WTC11 (cell line): Measurements from ENCODE around the gene HHAT. TPM values are rescaled to one million over a fixed set of nuclear protein-coding genes. Genes with fewer than 3 reads are reported as not detected.

ENCODE experiments used
- ATAC-seq: fragments of 200-7000 bp; cut with Tn5 transposase; 2 replicates; pipeline ENCODE4 v1.10.0; 2021; ENCODE audit warnings: mild to moderate bottlenecking, moderate library complexity
- CTCF ChIA-PET: fragments of 300-600 bp; sonication (Branson Sonifier 250); formaldehyde crosslinking; loops from one replicate; lab custom pipeline; 2021; ENCODE audit warnings: antibody characterized with exemption; lab: Charles Lee
- POLR2A ChIA-PET: fragments of 350-600 bp; sonication (Branson Sonifier 250); formaldehyde crosslinking; loops from one replicate; lab custom pipeline; 2021; ENCODE audit warnings: antibody characterized with exemption; lab: Charles Lee
- DNase-seq: peaks from one replicate; pipeline ENCODE4 v3.0.0; 2021; ENCODE audit warnings: low spot score
- H3K27ac Mint-ChIP-seq: 2 replicates; pipeline ENCODE4 v1.8.0; 2021; ENCODE audit warnings: mixed read lengths
- H3K27me3 Mint-ChIP-seq: 2 replicates; pipeline ENCODE4 v1.8.0; 2021; ENCODE audit warnings: low read depth, mild to moderate bottlenecking, moderate library complexity, mixed read lengths
- H3K36me3 Mint-ChIP-seq: 2 replicates; pipeline ENCODE4 v1.8.0; 2021; ENCODE audit warnings: mixed read lengths
- H3K4me1 Mint-ChIP-seq: 2 replicates; pipeline ENCODE4 v1.8.0; 2022; ENCODE audit warnings: mixed read lengths
- H3K4me3 Mint-ChIP-seq: 2 replicates; pipeline ENCODE4 v1.8.0; 2021; ENCODE audit warnings: mild to moderate bottlenecking, moderate library complexity, mixed read lengths
- H3K9me3 Mint-ChIP-seq: 2 replicates; pipeline ENCODE4 v1.8.0; 2021; ENCODE audit warnings: mixed read lengths
- CREB1 ChIP-seq: sonication (generic); formaldehyde crosslinking; IDR thresholded peaks from 2 replicates; pipeline ENCODE4 v1.8.0; 2023; ENCODE audit warnings: mild to moderate bottlenecking, missing genetic modification reagents
- EMX1 ChIP-seq: fragments of 250-450 bp; sonication (Bioruptor Pico); IDR thresholded peaks from 2 replicates; pipeline ENCODE4 v1.8.0; 2021; ENCODE audit warnings: mild to moderate bottlenecking
- FOXK1 ChIP-seq: sonication (generic); formaldehyde crosslinking; IDR thresholded peaks from 2 replicates; pipeline ENCODE4 v1.8.0; 2022; ENCODE audit warnings: mild to moderate bottlenecking, moderate library complexity, missing genetic modification reagents
- JAZF1 ChIP-seq: fragments of 250-450 bp; sonication (Bioruptor Pico); IDR thresholded peaks from 2 replicates; pipeline ENCODE4 v1.9.0; 2021; ENCODE audit warnings: moderate library complexity, mild to moderate bottlenecking, inconsistent platforms
- MXD4 ChIP-seq: fragments of 250-450 bp; sonication (Bioruptor Pico); IDR thresholded peaks from 2 replicates; pipeline ENCODE4 v1.8.0; 2021; ENCODE audit warnings: mild to moderate bottlenecking, moderate library complexity, borderline replicate concordance
- NFYB ChIP-seq: sonication (generic); formaldehyde crosslinking; conservative IDR thresholded peaks from 2 replicates; pipeline ENCODE4 v1.8.0; 2022; ENCODE audit warnings: low read depth, missing genetic modification reagents
- NR2C2 ChIP-seq: sonication (generic); formaldehyde crosslinking; IDR thresholded peaks from 2 replicates; pipeline ENCODE4 v1.8.0; 2022; ENCODE audit warnings: mild to moderate bottlenecking, missing genetic modification reagents
- NR3C1 ChIP-seq: sonication (generic); formaldehyde crosslinking; conservative IDR thresholded peaks from 2 replicates; pipeline ENCODE4 v1.8.1; 2023; ENCODE audit warnings: low read depth, mild to moderate bottlenecking, missing genetic modification reagents
- SOX15 ChIP-seq: fragments of 250-450 bp; sonication (Bioruptor Pico); IDR thresholded peaks from 2 replicates; pipeline ENCODE4 v1.9.0; 2021; ENCODE audit warnings: mild to moderate bottlenecking
- ZBTB21 ChIP-seq: sonication (generic); formaldehyde crosslinking; IDR thresholded peaks from 2 replicates; pipeline ENCODE4 v1.8.1; 2023; ENCODE audit warnings: mild to moderate bottlenecking, missing genetic modification reagents, borderline replicate concordance
- ZNF138 ChIP-seq: sonication (generic); formaldehyde crosslinking; conservative IDR thresholded peaks from 2 replicates; pipeline ENCODE4 v1.8.1; 2022; ENCODE audit warnings: mild to moderate bottlenecking, moderate library complexity, missing genetic modification reagents
- ZNF263 ChIP-seq: sonication (generic); formaldehyde crosslinking; IDR thresholded peaks from 2 replicates; pipeline ENCODE4 v1.8.1; 2022; ENCODE audit warnings: low read depth, mild to moderate bottlenecking, moderate library complexity, missing genetic modification reagents
- ZNF671 ChIP-seq: fragments of 250-450 bp; sonication (Bioruptor Pico); IDR thresholded peaks from 2 replicates; pipeline ENCODE4 v1.8.0; 2021; ENCODE audit warnings: mild to moderate bottlenecking
- total RNA-seq: library from RNA; stranded (reverse); gene quantifications from 3 replicates; pipeline ENCODE4 v1.2.3, GENCODE V29; 2021
- TF ChIP-seq, protein P1 (sequence below): fragments of 250-450 bp; sonication (Bioruptor Pico); IDR thresholded peaks from 2 replicates; pipeline ENCODE4 v1.9.0; 2021; ENCODE audit warnings: mild to moderate bottlenecking
- TF ChIP-seq, protein P2 (sequence below): sonication (generic); formaldehyde crosslinking; IDR thresholded peaks from 2 replicates; pipeline ENCODE4 v1.8.1; 2022; ENCODE audit warnings: mild to moderate bottlenecking, moderate library complexity, missing genetic modification reagents
- TF ChIP-seq, protein P3 (sequence below): fragments of 250-450 bp; sonication (Bioruptor Pico); IDR thresholded peaks from 2 replicates; pipeline ENCODE4 v1.8.0; 2021; ENCODE audit warnings: mild to moderate bottlenecking
- TF ChIP-seq, protein P4 (sequence below): sonication (generic); formaldehyde crosslinking; IDR thresholded peaks from 2 replicates; pipeline ENCODE4 v1.8.0; 2022; ENCODE audit warnings: mild to moderate bottlenecking, missing genetic modification reagents
- TF ChIP-seq, protein P5 (sequence below): fragments of 250-450 bp; sonication (Bioruptor Pico); IDR thresholded peaks from 2 replicates; pipeline ENCODE4 v1.9.0; 2021; ENCODE audit warnings: mild to moderate bottlenecking
- TF ChIP-seq, protein P6 (sequence below): sonication (generic); formaldehyde crosslinking; IDR thresholded peaks from 2 replicates; pipeline ENCODE4 v1.8.0; 2023; ENCODE audit warnings: mild to moderate bottlenecking, missing genetic modification reagents

Gene HHAT
- total RNA-seq, 1 experiment from 2014 or later: 0.39 TPM

DNA sequence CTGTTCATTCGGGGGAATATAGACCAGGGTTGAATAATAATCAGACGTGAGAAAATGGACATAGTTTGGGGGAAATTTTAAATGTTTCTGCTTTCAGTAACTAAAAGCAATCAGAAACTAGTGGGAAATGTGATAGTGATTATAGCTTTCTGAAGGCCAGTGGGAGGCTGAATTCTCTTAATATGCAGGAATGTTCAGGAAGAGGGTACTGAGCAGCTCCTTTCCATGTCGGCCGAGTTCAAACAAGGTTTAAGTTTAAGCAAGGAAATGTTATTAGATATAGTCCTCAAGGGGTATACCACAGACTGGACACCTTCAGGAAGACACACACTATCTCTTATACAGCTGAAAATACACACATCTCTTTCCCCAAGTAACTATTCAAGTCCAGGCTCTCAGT, 105.5 kb downstream of the HHAT start:
- POLR2A ChIA-PET: no interaction called here
- CTCF ChIA-PET: interaction anchor here (0.9 to 1.8 kb wide), 5 partner anchors 14 to 701 kb away, joined by 3 to 9 read pairs (median 5); partner anchors contain the start of gene KCNH1

DNA sequence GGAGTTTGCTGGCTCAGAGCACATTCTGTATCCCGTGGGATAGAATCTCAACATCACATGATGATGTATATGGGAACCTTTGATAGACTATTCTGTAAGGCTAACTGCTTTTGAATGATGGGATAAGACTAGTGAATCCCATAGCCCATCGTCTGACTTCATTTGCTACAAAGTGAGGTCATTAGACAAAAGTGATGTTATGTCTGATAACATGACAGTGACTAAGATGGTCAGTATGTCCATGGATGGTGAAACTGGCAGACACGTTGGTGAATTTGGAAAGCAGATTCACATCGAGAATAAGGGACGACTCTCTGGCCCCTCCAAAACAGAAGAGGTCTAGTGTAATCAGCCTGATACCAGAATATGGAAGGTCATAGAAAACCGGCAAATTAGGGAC, 108.4 kb downstream of the HHAT start:
- TF ChIP-seq, protein P1, sequence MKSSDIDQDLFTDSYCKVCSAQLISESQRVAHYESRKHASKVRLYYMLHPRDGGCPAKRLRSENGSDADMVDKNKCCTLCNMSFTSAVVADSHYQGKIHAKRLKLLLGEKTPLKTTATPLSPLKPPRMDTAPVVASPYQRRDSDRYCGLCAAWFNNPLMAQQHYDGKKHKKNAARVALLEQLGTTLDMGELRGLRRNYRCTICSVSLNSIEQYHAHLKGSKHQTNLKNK: no peak
- H3K4me1 Mint-ChIP-seq: peaks cover 14% of the 10 kb centered on the region
- CTCF ChIA-PET: no interaction called here
- no peaks in the 10 kb centered on the region for H3K36me3 Mint-ChIP-seq
- no peak overlapping the region for H3K4me3 Mint-ChIP-seq
- no peaks in the 10 kb centered on the region for H3K9me3 Mint-ChIP-seq
- DNase-seq: no peak
- POLR2A ChIA-PET: no interaction called here
- no peak overlapping the region for H3K27ac Mint-ChIP-seq
- no peak for ATAC-seq
- H3K27me3 Mint-ChIP-seq: no peaks in the 10 kb centered on the region

More for the DNA sequence above, 105.5 kb downstream of the HHAT start:
- no peak overlapping the region for H3K4me3 Mint-ChIP-seq
- TF ChIP-seq, protein P2, sequence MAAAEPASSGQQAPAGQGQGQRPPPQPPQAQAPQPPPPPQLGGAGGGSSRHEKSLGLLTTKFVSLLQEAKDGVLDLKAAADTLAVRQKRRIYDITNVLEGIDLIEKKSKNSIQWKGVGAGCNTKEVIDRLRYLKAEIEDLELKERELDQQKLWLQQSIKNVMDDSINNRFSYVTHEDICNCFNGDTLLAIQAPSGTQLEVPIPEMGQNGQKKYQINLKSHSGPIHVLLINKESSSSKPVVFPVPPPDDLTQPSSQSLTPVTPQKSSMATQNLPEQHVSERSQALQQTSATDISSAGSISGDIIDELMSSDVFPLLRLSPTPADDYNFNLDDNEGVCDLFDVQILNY: no peak
- TF ChIP-seq, protein P1: no peak
- TF ChIP-seq SOX15 (CRISPR knock-in tag) (no peak), FOXK1 (CRISPR knock-in tag) (no peak), ZBTB21 (CRISPR knock-in tag) (no peak), JAZF1 (no peak), EMX1 (CRISPR knock-in tag) (no peak), NFYB (CRISPR knock-in tag) (no peak), NR3C1 (CRISPR knock-in tag) (no peak)
- TF ChIP-seq, protein P3, sequence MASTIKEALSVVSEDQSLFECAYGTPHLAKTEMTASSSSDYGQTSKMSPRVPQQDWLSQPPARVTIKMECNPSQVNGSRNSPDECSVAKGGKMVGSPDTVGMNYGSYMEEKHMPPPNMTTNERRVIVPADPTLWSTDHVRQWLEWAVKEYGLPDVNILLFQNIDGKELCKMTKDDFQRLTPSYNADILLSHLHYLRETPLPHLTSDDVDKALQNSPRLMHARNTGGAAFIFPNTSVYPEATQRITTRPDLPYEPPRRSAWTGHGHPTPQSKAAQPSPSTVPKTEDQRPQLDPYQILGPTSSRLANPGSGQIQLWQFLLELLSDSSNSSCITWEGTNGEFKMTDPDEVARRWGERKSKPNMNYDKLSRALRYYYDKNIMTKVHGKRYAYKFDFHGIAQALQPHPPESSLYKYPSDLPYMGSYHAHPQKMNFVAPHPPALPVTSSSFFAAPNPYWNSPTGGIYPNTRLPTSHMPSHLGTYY: no peak
- TF ChIP-seq, protein P4, sequence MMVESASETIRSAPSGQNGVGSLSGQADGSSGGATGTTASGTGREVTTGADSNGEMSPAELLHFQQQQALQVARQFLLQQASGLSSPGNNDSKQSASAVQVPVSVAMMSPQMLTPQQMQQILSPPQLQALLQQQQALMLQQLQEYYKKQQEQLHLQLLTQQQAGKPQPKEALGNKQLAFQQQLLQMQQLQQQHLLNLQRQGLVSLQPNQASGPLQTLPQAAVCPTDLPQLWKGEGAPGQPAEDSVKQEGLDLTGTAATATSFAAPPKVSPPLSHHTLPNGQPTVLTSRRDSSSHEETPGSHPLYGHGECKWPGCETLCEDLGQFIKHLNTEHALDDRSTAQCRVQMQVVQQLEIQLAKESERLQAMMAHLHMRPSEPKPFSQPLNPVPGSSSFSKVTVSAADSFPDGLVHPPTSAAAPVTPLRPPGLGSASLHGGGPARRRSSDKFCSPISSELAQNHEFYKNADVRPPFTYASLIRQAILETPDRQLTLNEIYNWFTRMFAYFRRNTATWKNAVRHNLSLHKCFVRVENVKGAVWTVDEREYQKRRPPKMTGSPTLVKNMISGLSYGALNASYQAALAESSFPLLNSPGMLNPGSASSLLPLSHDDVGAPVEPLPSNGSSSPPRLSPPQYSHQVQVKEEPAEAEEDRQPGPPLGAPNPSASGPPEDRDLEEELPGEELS (CRISPR knock-in tag): no peak
- peaks cover 9% of the 10 kb centered on the region for H3K4me1 Mint-ChIP-seq
- no peak overlapping the region for H3K27ac Mint-ChIP-seq
- DNase-seq (no peak), ATAC-seq (peak; percentile 79)
- no peaks in the 10 kb centered on the region for H3K36me3 Mint-ChIP-seq
- no peaks in the 10 kb centered on the region for H3K27me3 Mint-ChIP-seq
- H3K9me3 Mint-ChIP-seq: no peaks in the 10 kb centered on the region

DNA sequence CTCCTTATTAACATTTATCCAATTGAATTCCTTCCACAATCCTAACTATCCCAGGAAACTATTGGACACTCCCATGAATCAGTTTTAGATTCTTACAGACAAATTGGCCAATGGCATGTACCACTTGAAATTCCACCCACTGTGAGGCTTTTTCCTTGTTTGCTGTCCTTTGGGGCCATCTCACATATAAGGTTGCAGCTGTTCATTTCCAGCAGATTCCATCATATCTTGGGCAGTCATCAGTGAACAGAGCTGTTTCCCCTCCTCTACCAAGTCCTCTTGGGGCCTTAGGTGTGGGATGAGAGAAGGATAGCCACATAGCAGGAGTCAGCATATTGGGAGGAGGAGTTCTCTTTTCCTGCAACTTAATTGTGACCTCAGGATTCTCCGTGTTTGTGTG, 109.1 kb downstream of the HHAT start:
- no peak overlapping the region for H3K27ac Mint-ChIP-seq
- no peaks in the 10 kb centered on the region for H3K9me3 Mint-ChIP-seq
- H3K36me3 Mint-ChIP-seq: no peaks in the 10 kb centered on the region
- ATAC-seq (no peak), DNase-seq (no peak)
- H3K4me3 Mint-ChIP-seq: no peak overlapping the region
- POLR2A ChIA-PET: interaction anchor here (0.7 kb wide), 1 partner anchor 851 kb away, joined by 3 read pairs; no protein-coding TSS in a partner anchor
- peaks cover 12% of the 10 kb centered on the region for H3K4me1 Mint-ChIP-seq
- TF ChIP-seq, protein P5, sequence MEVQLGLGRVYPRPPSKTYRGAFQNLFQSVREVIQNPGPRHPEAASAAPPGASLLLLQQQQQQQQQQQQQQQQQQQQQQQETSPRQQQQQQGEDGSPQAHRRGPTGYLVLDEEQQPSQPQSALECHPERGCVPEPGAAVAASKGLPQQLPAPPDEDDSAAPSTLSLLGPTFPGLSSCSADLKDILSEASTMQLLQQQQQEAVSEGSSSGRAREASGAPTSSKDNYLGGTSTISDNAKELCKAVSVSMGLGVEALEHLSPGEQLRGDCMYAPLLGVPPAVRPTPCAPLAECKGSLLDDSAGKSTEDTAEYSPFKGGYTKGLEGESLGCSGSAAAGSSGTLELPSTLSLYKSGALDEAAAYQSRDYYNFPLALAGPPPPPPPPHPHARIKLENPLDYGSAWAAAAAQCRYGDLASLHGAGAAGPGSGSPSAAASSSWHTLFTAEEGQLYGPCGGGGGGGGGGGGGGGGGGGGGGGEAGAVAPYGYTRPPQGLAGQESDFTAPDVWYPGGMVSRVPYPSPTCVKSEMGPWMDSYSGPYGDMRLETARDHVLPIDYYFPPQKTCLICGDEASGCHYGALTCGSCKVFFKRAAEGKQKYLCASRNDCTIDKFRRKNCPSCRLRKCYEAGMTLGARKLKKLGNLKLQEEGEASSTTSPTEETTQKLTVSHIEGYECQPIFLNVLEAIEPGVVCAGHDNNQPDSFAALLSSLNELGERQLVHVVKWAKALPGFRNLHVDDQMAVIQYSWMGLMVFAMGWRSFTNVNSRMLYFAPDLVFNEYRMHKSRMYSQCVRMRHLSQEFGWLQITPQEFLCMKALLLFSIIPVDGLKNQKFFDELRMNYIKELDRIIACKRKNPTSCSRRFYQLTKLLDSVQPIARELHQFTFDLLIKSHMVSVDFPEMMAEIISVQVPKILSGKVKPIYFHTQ (CRISPR knock-in tag): no peak
- TF ChIP-seq JAZF1 (no peak), ZNF138 (no peak), CREB1 (CRISPR knock-in tag) (no peak), MXD4 (CRISPR knock-in tag) (no peak), ZNF263 (CRISPR knock-in tag) (no peak), ZNF671 (CRISPR knock-in tag) (no peak), NR2C2 (CRISPR knock-in tag) (no peak)
- TF ChIP-seq, protein P6, sequence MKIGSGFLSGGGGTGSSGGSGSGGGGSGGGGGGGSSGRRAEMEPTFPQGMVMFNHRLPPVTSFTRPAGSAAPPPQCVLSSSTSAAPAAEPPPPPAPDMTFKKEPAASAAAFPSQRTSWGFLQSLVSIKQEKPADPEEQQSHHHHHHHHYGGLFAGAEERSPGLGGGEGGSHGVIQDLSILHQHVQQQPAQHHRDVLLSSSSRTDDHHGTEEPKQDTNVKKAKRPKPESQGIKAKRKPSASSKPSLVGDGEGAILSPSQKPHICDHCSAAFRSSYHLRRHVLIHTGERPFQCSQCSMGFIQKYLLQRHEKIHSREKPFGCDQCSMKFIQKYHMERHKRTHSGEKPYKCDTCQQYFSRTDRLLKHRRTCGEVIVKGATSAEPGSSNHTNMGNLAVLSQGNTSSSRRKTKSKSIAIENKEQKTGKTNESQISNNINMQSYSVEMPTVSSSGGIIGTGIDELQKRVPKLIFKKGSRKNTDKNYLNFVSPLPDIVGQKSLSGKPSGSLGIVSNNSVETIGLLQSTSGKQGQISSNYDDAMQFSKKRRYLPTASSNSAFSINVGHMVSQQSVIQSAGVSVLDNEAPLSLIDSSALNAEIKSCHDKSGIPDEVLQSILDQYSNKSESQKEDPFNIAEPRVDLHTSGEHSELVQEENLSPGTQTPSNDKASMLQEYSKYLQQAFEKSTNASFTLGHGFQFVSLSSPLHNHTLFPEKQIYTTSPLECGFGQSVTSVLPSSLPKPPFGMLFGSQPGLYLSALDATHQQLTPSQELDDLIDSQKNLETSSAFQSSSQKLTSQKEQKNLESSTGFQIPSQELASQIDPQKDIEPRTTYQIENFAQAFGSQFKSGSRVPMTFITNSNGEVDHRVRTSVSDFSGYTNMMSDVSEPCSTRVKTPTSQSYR (CRISPR knock-in tag): no peak
- no peaks in the 10 kb centered on the region for H3K27me3 Mint-ChIP-seq
- CTCF ChIA-PET: no interaction called here
